RWPE2 (cell line): ENCODE measurements around the gene DCAF17.
A peak's percentile ranks its signal among the peaks of the same experiment; 100 is the strongest.

ENCODE experiments used
- ATAC-seq: fragments of 200-7000 bp; cut with Tn5 transposase; 3 replicates; pipeline ENCODE4 v1.9.1; 2021; ENCODE audit warnings: low read depth
- DNase-seq: peaks from one replicate; pipeline ENCODE4 v3.0.0-alpha.2; 2020; ENCODE audit warnings: low spot score
- H3K27ac ChIP-seq: fragments of 450-650 bp; 2 replicates; pipeline ENCODE4 v1.5.1; 2017; ENCODE audit warnings: mild to moderate bottlenecking; ENCODE audit not compliant: poor library complexity, severe bottlenecking
- H3K27me3 ChIP-seq: fragments of 250-450 bp; sonication (Bioruptor Pico); 2 replicates; pipeline ENCODE4 v1.5.1; 2021; ENCODE audit warnings: mild to moderate bottlenecking, moderate library complexity; ENCODE audit not compliant: insufficient read depth, poor library complexity, severe bottlenecking
- H3K36me3 ChIP-seq: fragments of 250-450 bp; sonication (Bioruptor Pico); 2 replicates; pipeline ENCODE4 v1.5.1; 2020; ENCODE audit warnings: low read depth, mild to moderate bottlenecking, moderate library complexity
- H3K4me1 ChIP-seq: fragments of 250-450 bp; sonication (Bioruptor Pico); 2 replicates; pipeline ENCODE4 v1.5.1; 2021; ENCODE audit warnings: mild to moderate bottlenecking, moderate library complexity; ENCODE audit not compliant: insufficient read depth, poor library complexity, severe bottlenecking
- H3K4me3 ChIP-seq: fragments of 250-450 bp; sonication (Bioruptor Pico); 2 replicates; pipeline ENCODE4 v1.5.1; 2021; ENCODE audit warnings: mild to moderate bottlenecking, moderate library complexity; ENCODE audit not compliant: severe bottlenecking
- H3K9me3 ChIP-seq: fragments of 250-450 bp; sonication (Bioruptor Pico); 2 replicates; pipeline ENCODE4 v1.5.1; 2021; ENCODE audit warnings: mild to moderate bottlenecking, moderate library complexity; ENCODE audit not compliant: severe bottlenecking
- CTCF ChIP-seq: fragments of 450-650 bp; IDR thresholded peaks from one replicate; pipeline ENCODE4 v1.5.1; 2017; ENCODE audit warnings: mild to moderate bottlenecking, moderate library complexity; ENCODE audit not compliant: poor library complexity, severe bottlenecking

Gene DCAF17

GRCh38 chr2:171485116-171485515, 51.1 kb downstream of the DCAF17 start:
- Histone ChIP-seq H3K27me3 (no peaks in the 10 kb centered on the region), H3K4me3 (no peak overlapping the region), H3K27ac (no peak overlapping the region), H3K4me1 (no peaks in the 10 kb centered on the region), H3K36me3 (peaks cover 27% of the 10 kb centered on the region), H3K9me3 (no peaks in the 10 kb centered on the region)
- DNase-seq (no peak), ATAC-seq (no peak)
- TF ChIP-seq CTCF = no peak

- H3K4me3 ChIP-seq = no peak overlapping the region
- H3K27ac ChIP-seq = no peak overlapping the region
- H3K36me3 ChIP-seq = peaks cover 8% of the 10 kb centered on the region
- DNase-seq (no peak), ATAC-seq (no peak)
- H3K9me3 ChIP-seq = no peaks in the 10 kb centered on the region
- H3K4me1 ChIP-seq = no peaks in the 10 kb centered on the region
- no peaks in the 10 kb centered on the region for H3K27me3 ChIP-seq
- no peak for TF ChIP-seq CTCF
Observed at GRCh38 chr2:171487201-171487600, 53.2 kb downstream of the DCAF17 start.

DNA sequence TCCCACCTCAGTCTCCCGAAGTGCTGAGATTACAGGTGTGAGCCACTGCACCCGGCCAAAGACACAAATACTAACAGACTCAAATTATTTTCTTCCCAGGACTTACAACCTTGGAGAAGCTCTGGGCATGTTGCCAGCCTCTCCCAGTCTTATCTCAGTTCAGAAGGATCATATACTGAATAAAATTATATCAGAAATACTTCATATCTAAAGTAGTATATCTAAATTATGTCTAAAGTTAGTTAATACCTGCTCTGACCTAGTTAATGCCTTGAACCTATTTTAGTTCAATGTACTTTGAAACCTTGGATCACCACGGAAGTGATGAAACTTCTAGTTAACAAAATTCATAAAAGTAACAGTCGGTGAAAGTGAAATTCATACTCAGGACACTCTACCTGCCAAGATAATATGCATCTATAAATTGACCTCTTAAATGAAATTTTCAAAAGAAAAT, 53.8 kb downstream of the DCAF17 start:
- ATAC-seq = no peak
- H3K27me3 ChIP-seq = no peaks in the 10 kb centered on the region
- no peak for DNase-seq
- H3K4me3 ChIP-seq = no peak overlapping the region
- peaks cover 4% of the 10 kb centered on the region for H3K36me3 ChIP-seq
- no peak overlapping the region for H3K27ac ChIP-seq
- no peak for TF ChIP-seq CTCF
- no peaks in the 10 kb centered on the region for H3K9me3 ChIP-seq
- H3K4me1 ChIP-seq = no peaks in the 10 kb centered on the region

DNA sequence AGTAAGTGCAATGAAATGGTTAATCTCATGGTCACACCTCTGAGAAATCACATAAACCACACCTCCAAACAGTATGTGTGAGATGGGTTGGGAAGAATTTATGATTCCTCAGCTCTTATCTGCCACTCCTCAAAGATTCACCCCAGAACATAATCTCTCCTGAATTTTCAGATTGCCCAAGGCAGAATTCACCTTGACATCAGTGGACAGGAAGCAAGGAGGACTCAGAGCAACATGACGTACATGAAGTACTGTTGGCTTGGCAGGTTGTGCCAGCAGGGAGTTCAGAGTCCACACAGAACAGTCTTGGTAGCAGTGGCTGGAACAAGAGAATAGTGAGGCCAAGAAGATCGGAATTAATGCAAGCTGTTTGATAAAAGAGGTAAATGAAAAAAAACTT, 56.6 kb downstream of the DCAF17 start:
- peak; percentile 65 for ATAC-seq
- Histone ChIP-seq H3K36me3 (no peaks in the 10 kb centered on the region; the same call in 1 of the 2 replicates), H3K27me3 (no peaks in the 10 kb centered on the region), H3K27ac (peak overlapping the region; percentile 6), H3K4me3 (no peak overlapping the region), H3K4me1 (no peaks in the 10 kb centered on the region), H3K9me3 (no peaks in the 10 kb centered on the region)
- no peak for TF ChIP-seq CTCF
- DNase-seq = no peak

- Histone ChIP-seq H3K4me1 (no peaks in the 10 kb centered on the region), H3K4me3 (no peak overlapping the region), H3K9me3 (no peaks in the 10 kb centered on the region), H3K27me3 (no peaks in the 10 kb centered on the region), H3K36me3 (no peaks in the 10 kb centered on the region), H3K27ac (no peak overlapping the region)
- TF ChIP-seq CTCF = no peak
- ATAC-seq (no peak), DNase-seq (no peak)
Observed at GRCh38 chr2:171491292-171491691, 57.3 kb downstream of the DCAF17 start.
